DMS79 (cell line): ENCODE results near the gene PPIL1.

ENCODE experiments used
- DNase-seq: peaks from one replicate; lab custom pipeline; 2025; lab: John Stamatoyannopoulos, UW

PPIL1 gene

GRCh38 chr6:36888654-36889481 lies 14.3 kb upstream of the PPIL1 start:
- DNase-seq: peak; percentile 36

- no peak for DNase-seq
These were observed 13.6 kb upstream of the PPIL1 start for GRCh38 chr6:36888115-36888643.

GRCh38 chr6:36886950-36887618 lies 12.5 kb upstream of the PPIL1 start:
- DNase-seq: no peak

- peak; percentile 97 for DNase-seq
These were observed 11.1 kb upstream of the PPIL1 start, which contains the start of gene C6orf89 for GRCh38 chr6:36885461-36886401. Gene C6orf89 (plus strand): TSS chr6:36885952. CDS start chr6:36899445, 13,493 bp downstream.

GRCh38 chr6:36884610-36885009 lies 10.0 kb upstream of the PPIL1 start:
- DNase-seq: no peak

- no peak for DNase-seq
These were observed 639 bp upstream of the PPIL1 start for GRCh38 chr6:36875250-36875633.

GRCh38 chr6:36873612-36874442 lies 776 bp downstream of the PPIL1 start:
- DNase-seq: peak; percentile 30

- DNase-seq: no peak
These were observed 1.5 kb downstream of the PPIL1 start for GRCh38 chr6:36873115-36873514.

GRCh38 chr6:36871686-36872085 lies 2.9 kb downstream of the PPIL1 start:
- DNase-seq: no peak

- DNase-seq: no peak
These were observed 7.0 kb downstream of the PPIL1 start for GRCh38 chr6:36867471-36868224.

GRCh38 chr6:36865835-36866234 lies 8.8 kb downstream of the PPIL1 start:
- no peak for DNase-seq

- no peak for DNase-seq
These were observed 10.7 kb downstream of the PPIL1 start for GRCh38 chr6:36863670-36864540.

- DNase-seq: no peak
These were observed 11.7 kb downstream of the PPIL1 start for GRCh38 chr6:36862848-36863382.

GRCh38 chr6:36862164-36862847 lies 12.3 kb downstream of the PPIL1 start:
- DNase-seq: no peak

- no peak for DNase-seq
These were observed 14.5 kb downstream of the PPIL1 start for GRCh38 chr6:36860126-36860525.

- DNase-seq: no peak
These were observed 16.1 kb downstream of the PPIL1 start for GRCh38 chr6:36858407-36858981.

- no peak for DNase-seq
These were observed 17.3 kb downstream of the PPIL1 start for GRCh38 chr6:36857325-36857724.

- DNase-seq: peak; percentile 88
These were observed 18.3 kb downstream of the PPIL1 start for GRCh38 chr6:36856277-36856676.
